ENCODE data around the gene PNMT. TPM values are rescaled to one million over a fixed set of nuclear protein-coding genes. Genes with fewer than 3 reads are reported as not detected.

The PNMT gene
- total and polyA plus RNA-seq, 2 experiments from 2014 or later = 51.9 to 204 TPM

DNA sequence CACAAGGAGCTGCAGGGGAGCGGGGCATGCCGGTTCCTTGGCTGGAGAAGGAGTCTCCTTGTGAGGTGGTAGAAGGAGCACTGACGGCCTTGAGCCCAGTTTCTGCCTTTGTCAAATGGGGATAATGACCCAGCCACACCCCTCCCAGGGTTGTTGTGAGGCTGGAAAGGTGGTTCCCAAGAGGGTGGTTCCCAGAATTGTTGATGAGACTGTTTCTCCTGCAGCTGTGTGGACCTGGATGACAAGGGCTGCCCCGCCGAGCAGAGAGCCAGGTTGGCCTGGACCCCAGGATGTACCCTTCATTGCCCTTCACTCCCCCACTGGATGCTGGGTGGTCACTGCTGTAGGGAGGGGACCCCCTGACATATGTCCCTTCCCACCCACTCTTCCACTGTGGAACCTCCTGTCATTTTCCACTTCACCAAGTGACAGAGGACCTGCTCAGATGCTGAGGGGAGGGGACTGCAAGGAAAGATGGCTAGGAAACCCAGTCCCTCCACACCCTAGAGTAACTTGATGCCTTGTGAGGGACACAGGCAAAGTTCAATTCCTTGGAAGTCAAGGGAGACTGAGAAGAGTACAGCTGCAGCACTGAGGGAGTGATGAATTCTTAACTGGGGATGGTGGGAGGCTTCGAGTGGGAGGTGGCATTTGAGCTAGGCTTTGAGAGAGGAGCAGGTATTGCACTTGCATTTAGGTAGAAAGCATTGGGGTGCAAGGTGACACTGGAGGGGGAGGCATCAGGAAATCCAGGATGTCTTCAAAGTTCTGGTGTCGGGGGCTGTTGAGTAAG lies 51.5 kb downstream of the PNMT start:
- no peaks in the 10 kb centered on the region for H3K9me3 ChIP-seq (ENCODE audit: low read depth)
- H3K79me2 ChIP-seq = no peaks in the 10 kb centered on the region
- no peaks in the 10 kb centered on the region for H3K4me1 ChIP-seq (ENCODE audit: insufficient read depth)
- no peak overlapping the region for H3K4me2 ChIP-seq
- no peaks in the 10 kb centered on the region for H4K20me1 ChIP-seq (ENCODE audit: insufficient read depth, poor library complexity, severe bottlenecking)
- H3K9me2 ChIP-seq (replicated peaks; ENCODE audit: insufficient read depth) = no peaks in the 10 kb centered on the region
- H3K4me3 ChIP-seq = no peak overlapping the region
- H3K27ac ChIP-seq = no peak overlapping the region
- 98% methylated on average over 7 of the region's 7 CpGs for WGBS (ENCODE audit: low lambda C conversion rate, missing lambda C conversion rate)
- TF ChIP-seq EZH2phosphoT487 (IDR thresholded peaks at IDR 0.05; ENCODE audit: low read depth, severe bottlenecking, unreplicated experiment) (no peak), EZH2 (IDR thresholded peaks at IDR 0.05; ENCODE audit: borderline replicate concordance) (no peak)
- TF ChIP-seq, protein P1, sequence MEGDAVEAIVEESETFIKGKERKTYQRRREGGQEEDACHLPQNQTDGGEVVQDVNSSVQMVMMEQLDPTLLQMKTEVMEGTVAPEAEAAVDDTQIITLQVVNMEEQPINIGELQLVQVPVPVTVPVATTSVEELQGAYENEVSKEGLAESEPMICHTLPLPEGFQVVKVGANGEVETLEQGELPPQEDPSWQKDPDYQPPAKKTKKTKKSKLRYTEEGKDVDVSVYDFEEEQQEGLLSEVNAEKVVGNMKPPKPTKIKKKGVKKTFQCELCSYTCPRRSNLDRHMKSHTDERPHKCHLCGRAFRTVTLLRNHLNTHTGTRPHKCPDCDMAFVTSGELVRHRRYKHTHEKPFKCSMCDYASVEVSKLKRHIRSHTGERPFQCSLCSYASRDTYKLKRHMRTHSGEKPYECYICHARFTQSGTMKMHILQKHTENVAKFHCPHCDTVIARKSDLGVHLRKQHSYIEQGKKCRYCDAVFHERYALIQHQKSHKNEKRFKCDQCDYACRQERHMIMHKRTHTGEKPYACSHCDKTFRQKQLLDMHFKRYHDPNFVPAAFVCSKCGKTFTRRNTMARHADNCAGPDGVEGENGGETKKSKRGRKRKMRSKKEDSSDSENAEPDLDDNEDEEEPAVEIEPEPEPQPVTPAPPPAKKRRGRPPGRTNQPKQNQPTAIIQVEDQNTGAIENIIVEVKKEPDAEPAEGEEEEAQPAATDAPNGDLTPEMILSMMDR (IDR thresholded peaks at IDR 0.05; ENCODE audit: poor library complexity) = no peak
- no peak overlapping the region for H2AFZ ChIP-seq
- H3K27me3 ChIP-seq = no peaks in the 10 kb centered on the region
- H3K36me3 ChIP-seq (replicated peaks; ENCODE audit: insufficient read depth, low read depth) = no peaks in the 10 kb centered on the region
- no peak for DNase-seq (ENCODE audit: low spot score)

Other genes starting within 250 kb of the PNMT start
- 22.8 and 25.0 TPM in 2 replicates for gene MED1, start 217.2 kb upstream of the PNMT start, total RNA-seq
- 7.3 and 8.7 TPM in 2 replicates for gene MED1, start 217.2 kb upstream of the PNMT start, polyA plus RNA-seq
- gene CDK12, start 207.0 kb upstream of the PNMT start, total RNA-seq = 33.8 and 41.3 TPM in 2 replicates
- 7.7 and 10.2 TPM in 2 replicates for gene CDK12, start 207.0 kb upstream of the PNMT start, polyA plus RNA-seq
- gene NEUROD2, start 60.5 kb upstream of the PNMT start, total RNA-seq = not detected in 2 replicates
- not detected in 2 replicates for gene NEUROD2, start 60.5 kb upstream of the PNMT start, polyA plus RNA-seq
- gene PPP1R1B, start 41.5 kb upstream of the PNMT start, total RNA-seq = 1.5 TPM in 2 replicates
- 3.7 TPM in 2 replicates for gene PPP1R1B, start 41.5 kb upstream of the PNMT start, polyA plus RNA-seq
- gene STARD3, start 31.3 kb upstream of the PNMT start, total RNA-seq = 61.6 and 76.5 TPM in 2 replicates
- 89.0 and 90.3 TPM in 2 replicates for gene STARD3, start 31.3 kb upstream of the PNMT start, polyA plus RNA-seq
- 0.90 and 1.0 TPM in 2 replicates for gene TCAP, start 3.1 kb upstream of the PNMT start, total RNA-seq
- gene TCAP, start 3.1 kb upstream of the PNMT start, polyA plus RNA-seq = 0.64 and 0.66 TPM in 2 replicates
- gene PGAP3, start 19.6 kb downstream of the PNMT start, total RNA-seq = 26.8 and 33.0 TPM in 2 replicates
- 35.4 and 35.6 TPM in 2 replicates for gene PGAP3, start 19.6 kb downstream of the PNMT start, polyA plus RNA-seq
- gene ERBB2, start 31.6 kb downstream of the PNMT start, total RNA-seq = 77.7 and 93.1 TPM in 2 replicates
- gene ERBB2, start 31.6 kb downstream of the PNMT start, polyA plus RNA-seq = 72.9 and 76.4 TPM in 2 replicates
- gene MIEN1, start 62.1 kb downstream of the PNMT start, total RNA-seq = 37.2 and 72.6 TPM in 2 replicates
- gene MIEN1, start 62.1 kb downstream of the PNMT start, polyA plus RNA-seq = 129 and 133 TPM in 2 replicates
- gene GRB7, start 69.5 kb downstream of the PNMT start, total RNA-seq = 19.0 and 22.8 TPM in 2 replicates
- gene GRB7, start 69.5 kb downstream of the PNMT start, polyA plus RNA-seq = 29.4 and 29.7 TPM in 2 replicates
- under 0.01 TPM in 1 of 2 replicates, not detected in the other for gene IKZF3, start 195.9 kb downstream of the PNMT start, total RNA-seq
- not detected in 2 replicates for gene IKZF3, start 195.9 kb downstream of the PNMT start, polyA plus RNA-seq
- gene ZPBP2, start 199.7 kb downstream of the PNMT start, total RNA-seq = not detected in 2 replicates
- gene ZPBP2, start 199.7 kb downstream of the PNMT start, polyA plus RNA-seq = not detected in 2 replicates

Measured in hepatocyte (in vitro differentiated cells).